HG03097 (cell line): ENCODE measurements around the gene SSRP1.

ENCODE experiments used
- ATAC-seq: cut with Tn5 transposase; IDR thresholded peaks from one replicate; pipeline ENCODE4 v1.9.1; 2021; ENCODE audit not compliant: unreplicated experiment, low FRiP score

SSRP1 gene

DNA sequence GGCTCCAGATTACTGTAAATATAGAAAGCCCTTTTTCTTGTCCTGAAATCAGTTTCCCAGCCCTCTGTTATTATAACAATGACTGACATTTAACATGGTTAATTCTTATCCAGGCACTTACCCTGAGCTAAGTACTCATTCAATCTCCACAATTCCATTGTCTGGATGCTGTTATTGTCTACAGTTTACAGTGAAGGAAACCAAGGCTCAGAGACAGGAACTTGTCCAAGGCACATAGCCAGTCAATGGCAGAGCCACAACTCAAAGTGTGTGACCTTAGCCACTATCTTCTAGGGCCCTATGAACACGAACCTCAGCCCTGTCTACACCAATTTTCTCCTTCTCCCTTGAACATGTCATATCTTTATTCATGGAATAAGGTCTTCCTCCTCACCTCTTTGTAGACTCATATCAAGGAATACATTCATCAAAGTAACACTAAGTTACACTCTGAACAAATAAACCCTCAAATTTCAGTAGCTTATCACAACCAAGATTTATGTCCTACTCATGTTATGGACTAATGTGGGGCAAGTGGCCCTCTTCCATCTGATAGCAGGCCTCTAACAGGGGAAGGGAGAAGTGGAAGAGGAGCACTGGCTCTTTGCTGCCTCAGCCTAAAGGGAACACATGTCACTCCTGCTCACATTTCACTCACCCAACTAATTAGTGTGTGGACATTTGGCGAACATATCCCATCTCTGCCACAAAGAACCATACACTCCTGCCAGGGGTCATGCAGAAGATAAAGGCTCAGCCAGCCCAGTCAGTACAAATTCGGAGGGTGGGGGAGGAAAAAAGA, 59.3 kb downstream of the SSRP1 start:
- no peak for ATAC-seq
